GM23248 (cell line): Measurements from ENCODE around the gene SEPTIN1. TPM values are rescaled to one million over a fixed set of nuclear protein-coding genes. Genes with fewer than 3 reads are reported as not detected.

Experiments
- DNase-seq: peaks from one replicate; pipeline ENCODE4 v3.0.0-alpha.2; 2015
- H2AFZ ChIP-seq: fragments of 200-600 bp; sonication (generic); 2 replicates; pipeline ENCODE4 v1.6.1; 2016; ENCODE audit warnings: antibody characterized with exemption
- H3F3A ChIP-seq: fragments of 200-600 bp; sonication (generic); 2 replicates; pipeline ENCODE4 v1.6.1; 2016; ENCODE audit warnings: mild to moderate bottlenecking, antibody characterized with exemption, mixed run types; ENCODE audit not compliant: insufficient read depth
- H3K27ac ChIP-seq: fragments of 200-600 bp; sonication (generic); 2 replicates; pipeline ENCODE4 v1.5.1; 2016; ENCODE audit warnings: mild to moderate bottlenecking
- H3K27me3 ChIP-seq: fragments of 200-600 bp; sonication (generic); replicated peaks from 2 replicates; pipeline ENCODE4 v1.6.1; 2016; ENCODE audit warnings: mild to moderate bottlenecking; ENCODE audit not compliant: insufficient read depth
- H3K36me3 ChIP-seq: fragments of 200-600 bp; sonication (generic); 2 replicates; pipeline ENCODE4 v1.6.1; 2016; ENCODE audit warnings: low read depth, mild to moderate bottlenecking
- H3K4me1 ChIP-seq: fragments of 200-600 bp; sonication (generic); 2 replicates; pipeline ENCODE4 v1.6.1; 2016; ENCODE audit warnings: mild to moderate bottlenecking; ENCODE audit not compliant: insufficient read depth
- H3K4me2 ChIP-seq: fragments of 200-600 bp; sonication (generic); one replicate; pipeline ENCODE4 v1.6.1; 2016; ENCODE audit warnings: mild to moderate bottlenecking; ENCODE audit not compliant: unreplicated experiment
- H3K4me3 ChIP-seq: fragments of 200-600 bp; sonication (generic); 2 replicates; pipeline ENCODE4 v1.5.1; 2016; ENCODE audit warnings: mild to moderate bottlenecking
- H3K79me2 ChIP-seq: fragments of 200-600 bp; sonication (generic); 2 replicates; pipeline ENCODE4 v1.6.1; 2016; ENCODE audit warnings: mild to moderate bottlenecking; ENCODE audit not compliant: insufficient read depth
- H3K9ac ChIP-seq: fragments of 200-600 bp; sonication (generic); 2 replicates; pipeline ENCODE4 v1.6.1; 2016; ENCODE audit warnings: mild to moderate bottlenecking
- H3K9me2 ChIP-seq: fragments of 200-600 bp; sonication (generic); 2 replicates; pipeline ENCODE4 v1.6.1; 2016; ENCODE audit warnings: mixed run types, mild to moderate bottlenecking, moderate library complexity; ENCODE audit not compliant: insufficient read depth
- H3K9me3 ChIP-seq: fragments of 200-600 bp; sonication (generic); one replicate; pipeline ENCODE4 v1.6.1; 2017; ENCODE audit warnings: low read depth
- H4K20me1 ChIP-seq: fragments of 200-600 bp; sonication (generic); 2 replicates; pipeline ENCODE4 v1.6.0; 2016; ENCODE audit not compliant: insufficient read depth
- EZH2 ChIP-seq: fragments of 200-600 bp; sonication (generic); IDR thresholded peaks from 2 replicates; pipeline ENCODE4 v1.6.1; 2018; ENCODE audit warnings: antibody characterized with exemption, mild to moderate bottlenecking; ENCODE audit not compliant: insufficient read depth, poor library complexity, severe bottlenecking
- EZH2phosphoT487 ChIP-seq: fragments of 200-600 bp; sonication (generic); IDR thresholded peaks from 2 replicates; pipeline ENCODE4 v1.6.1; 2018; ENCODE audit warnings: antibody characterized with exemption, moderate library complexity, mild to moderate bottlenecking, low read depth; ENCODE audit not compliant: insufficient read depth
- WGBS, 2 experiments: methylation state at CpG; one replicate each; pipeline ENCODE4 v1.1.6; 2015 to 2017; ENCODE audit warnings: low lambda C conversion rate in 2 of 2, low coverage in 1 of 2; ENCODE audit errors: missing lambda C conversion rate in 2 of 2; 5-methylcytosine and 5-hydroxymethylcytosine counted together
- in situ Hi-C: fragments of 300-500 bp; cut with MboI; formaldehyde crosslinking; loops from 2 replicates; pipeline ENCODE4 v1.15.0; 2020
- polyA plus RNA-seq: library from polyadenylated mRNA; unstranded; fragments of >200 nt; fragmentation: Nextera tagmentation; extraction: Ambion mirVana; gene quantifications from 2 replicates; pipeline ENCODE4 v1.2.1, GENCODE V29; 2016
- total RNA-seq: library from RNA; depleted of rRNA; stranded (reverse); fragments of >200 nt; shearing (Covaris generic); gene quantifications from 2 replicates; pipeline ENCODE4 v1.2.3, GENCODE V29; 2014

SEPTIN1 gene
- total and polyA plus RNA-seq, 2 experiments from 2014 or later, result 1.9 TPM; not detected in 1

DNA sequence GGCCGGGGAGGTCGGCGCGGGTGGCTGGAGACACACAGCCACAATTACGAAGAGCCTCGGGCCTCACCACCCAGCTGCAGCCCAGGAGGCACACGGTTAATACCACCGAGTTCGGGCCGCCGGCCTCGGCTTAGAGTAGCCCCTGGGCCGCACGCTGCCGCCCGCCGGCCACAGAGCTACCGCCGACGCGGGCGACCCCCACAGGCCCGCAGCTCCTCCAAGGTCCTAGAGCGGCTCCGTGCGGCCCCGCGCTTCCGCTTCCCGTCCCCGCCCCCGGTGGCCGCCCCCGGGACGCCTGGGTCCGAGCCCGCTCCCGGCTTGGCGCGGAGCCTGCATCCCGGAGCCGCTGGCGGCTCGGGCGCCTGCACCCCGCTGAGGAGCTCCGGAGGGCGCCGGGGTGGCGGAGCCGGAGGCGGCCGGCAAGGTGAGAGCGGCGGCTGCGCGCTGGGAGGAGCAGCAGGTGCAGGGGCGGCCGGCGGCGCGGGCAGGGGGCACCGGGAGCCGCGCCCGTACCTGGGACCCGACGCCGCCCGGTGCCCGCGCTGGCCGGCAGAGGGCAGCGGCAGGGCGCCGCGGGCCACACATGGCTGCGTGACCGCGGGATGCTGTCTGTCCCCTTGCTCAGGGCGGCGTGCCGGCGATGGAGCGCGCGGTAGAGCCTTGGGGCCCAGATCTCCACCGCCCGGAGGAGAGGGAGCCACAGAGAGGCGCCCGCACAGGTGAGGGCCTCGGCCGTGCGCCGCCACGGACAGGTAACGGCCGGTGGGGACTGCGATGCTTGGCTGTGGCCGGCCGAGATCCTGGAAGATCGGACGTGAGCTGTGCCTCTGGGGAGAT is 13.0 kb upstream of the SEPTIN1 start, which contains the start of gene ZNF48:
TSS of gene ZNF48 (plus strand) at position 266 of the 837 bp plus-strand sequence. CDS start at position 641, 375 bp downstream.
- H4K20me1 ChIP-seq, result no peaks in the 10 kb centered on the region
- H3K4me2 ChIP-seq, result peak within 1 kb of the TSS; percentile 82
- WGBS, 2 experiments, result 0 to 1% methylated on average over 54 to 94 of the region's 103 CpGs
- peak within 1 kb of the TSS; percentile 86 for H2AFZ ChIP-seq
- peaks cover 23% of the 10 kb centered on the region; the same call in 1 of the 2 replicates for H3F3A ChIP-seq
- peak within 1 kb of the TSS; percentile 85 for H3K9ac ChIP-seq
- H3K4me1 ChIP-seq, result peaks cover 7% of the 10 kb centered on the region
- H3K4me3 ChIP-seq, result peak within 1 kb of the TSS; percentile 85
- H3K27me3 ChIP-seq, result no peaks in the 10 kb centered on the region
- H3K79me2 ChIP-seq, result peaks cover 16% of the 10 kb centered on the region
- H3K9me2 ChIP-seq, result no peaks in the 10 kb centered on the region
- TF ChIP-seq EZH2phosphoT487 (no peak), EZH2 (no peak)
- H3K9me3 ChIP-seq, result no peaks in the 10 kb centered on the region
- in situ Hi-C loops, result no loop called here
- no peaks in the 10 kb centered on the region for H3K36me3 ChIP-seq
- peak within 1 kb of the TSS; percentile 75 for H3K27ac ChIP-seq
- DNase-seq, result peak; percentile 94

GRCh38 chr16:30394592-30395154 is 12.3 kb upstream of the SEPTIN1 start:
- peaks cover 7% of the 10 kb centered on the region for H3K4me1 ChIP-seq
- peak; percentile 66 for DNase-seq
- no peaks in the 10 kb centered on the region for H3K9me3 ChIP-seq
- peak overlapping the region; percentile 85 for H3K4me3 ChIP-seq
- peak overlapping the region; percentile 82 for H3K4me2 ChIP-seq
- H3F3A ChIP-seq, result peaks cover 20% of the 10 kb centered on the region; the same call in 1 of the 2 replicates
- TF ChIP-seq EZH2phosphoT487 (no peak), EZH2 (no peak)
- in situ Hi-C loops, result no loop called here
- H3K9me2 ChIP-seq, result no peaks in the 10 kb centered on the region
- H3K27me3 ChIP-seq, result no peaks in the 10 kb centered on the region
- H3K79me2 ChIP-seq, result peaks cover 16% of the 10 kb centered on the region
- peak overlapping the region; percentile 86 for H2AFZ ChIP-seq
- H4K20me1 ChIP-seq, result no peaks in the 10 kb centered on the region
- WGBS, 2 experiments, result 2 to 8% methylated on average over 16 to 31 of the region's 31 CpGs
- H3K27ac ChIP-seq, result peak overlapping the region; percentile 75
- H3K36me3 ChIP-seq, result no peaks in the 10 kb centered on the region
- H3K9ac ChIP-seq, result peak overlapping the region; percentile 85

DNA sequence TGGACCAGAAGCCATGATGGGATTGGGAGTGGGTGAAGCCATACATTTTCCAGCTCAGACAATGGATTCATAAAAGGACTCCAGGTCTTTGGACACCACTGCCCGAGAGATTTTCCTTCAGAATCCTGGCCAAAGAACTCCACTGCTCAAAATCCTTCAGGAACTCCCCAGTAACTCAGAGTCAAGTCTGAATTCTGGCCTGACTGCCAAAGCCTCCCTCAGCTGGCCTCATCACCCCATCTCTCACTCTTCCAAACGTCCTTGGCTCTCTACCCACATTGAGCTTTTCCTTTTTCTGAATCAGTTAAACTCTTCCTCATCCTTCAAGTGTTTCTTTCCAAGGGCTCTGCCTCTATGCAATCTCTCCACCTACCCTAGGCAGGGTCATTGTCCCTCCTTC is 1.2 kb upstream of the SEPTIN1 start:
- no peaks in the 10 kb centered on the region for H3K79me2 ChIP-seq
- DNase-seq, result no peak
- H3K27ac ChIP-seq, result no peak overlapping the region
- H3K27me3 ChIP-seq, result no peaks in the 10 kb centered on the region
- in situ Hi-C loops, result no loop called here
- H3F3A ChIP-seq, result no peaks in the 10 kb centered on the region
- no peak for TF ChIP-seq EZH2
- TF ChIP-seq EZH2phosphoT487, result no peak
- H3K36me3 ChIP-seq, result no peaks in the 10 kb centered on the region
- H2AFZ ChIP-seq, result no peak overlapping the region
- H3K9me3 ChIP-seq, result no peaks in the 10 kb centered on the region
- H3K4me3 ChIP-seq, result no peak overlapping the region
- H3K9me2 ChIP-seq, result no peaks in the 10 kb centered on the region
- no peak overlapping the region for H3K4me2 ChIP-seq
- no peak overlapping the region for H3K9ac ChIP-seq
- WGBS, 2 experiments, result 40 to 43% methylated on average over 2 of the region's 2 CpGs
- H4K20me1 ChIP-seq, result no peaks in the 10 kb centered on the region
- no peaks in the 10 kb centered on the region for H3K4me1 ChIP-seq

GRCh38 chr16:30381291-30382041 is 895 bp downstream of the SEPTIN1 start:
- TF ChIP-seq EZH2phosphoT487 (no peak), EZH2 (no peak)
- H3K36me3 ChIP-seq, result no peaks in the 10 kb centered on the region
- WGBS, 2 experiments, result 90 to 93% methylated on average over 11 to 13 of the region's 13 CpGs
- H2AFZ ChIP-seq, result no peak overlapping the region
- H3K9me2 ChIP-seq, result no peaks in the 10 kb centered on the region
- H3K4me2 ChIP-seq, result no peak overlapping the region
- in situ Hi-C loops, result no loop called here
- no peak for DNase-seq
- peaks cover 4% of the 10 kb centered on the region for H3K4me1 ChIP-seq
- no peak overlapping the region for H3K9ac ChIP-seq
- H3K27me3 ChIP-seq, result no peaks in the 10 kb centered on the region
- no peaks in the 10 kb centered on the region for H3K79me2 ChIP-seq
- H3F3A ChIP-seq, result 0 out of 2 replicates have a peak, but pooled peaks cover 3% of the 10 kb centered on the region
- no peak overlapping the region for H3K4me3 ChIP-seq
- no peak overlapping the region for H3K27ac ChIP-seq
- H3K9me3 ChIP-seq, result no peaks in the 10 kb centered on the region
- H4K20me1 ChIP-seq, result no peaks in the 10 kb centered on the region
